Fibroblast of the conjunctiva (primary cell): ENCODE measurements around the gene NFXL1.

Source experiments
- DNase-seq: peaks from one replicate; pipeline ENCODE4 v3.0.0-alpha.2; 2010; ENCODE audit warnings: low read depth

NFXL1 gene

GRCh38 chr4:47831026-47831679, 83.2 kb downstream of the NFXL1 start:
- DNase-seq, result no peak

DNA sequence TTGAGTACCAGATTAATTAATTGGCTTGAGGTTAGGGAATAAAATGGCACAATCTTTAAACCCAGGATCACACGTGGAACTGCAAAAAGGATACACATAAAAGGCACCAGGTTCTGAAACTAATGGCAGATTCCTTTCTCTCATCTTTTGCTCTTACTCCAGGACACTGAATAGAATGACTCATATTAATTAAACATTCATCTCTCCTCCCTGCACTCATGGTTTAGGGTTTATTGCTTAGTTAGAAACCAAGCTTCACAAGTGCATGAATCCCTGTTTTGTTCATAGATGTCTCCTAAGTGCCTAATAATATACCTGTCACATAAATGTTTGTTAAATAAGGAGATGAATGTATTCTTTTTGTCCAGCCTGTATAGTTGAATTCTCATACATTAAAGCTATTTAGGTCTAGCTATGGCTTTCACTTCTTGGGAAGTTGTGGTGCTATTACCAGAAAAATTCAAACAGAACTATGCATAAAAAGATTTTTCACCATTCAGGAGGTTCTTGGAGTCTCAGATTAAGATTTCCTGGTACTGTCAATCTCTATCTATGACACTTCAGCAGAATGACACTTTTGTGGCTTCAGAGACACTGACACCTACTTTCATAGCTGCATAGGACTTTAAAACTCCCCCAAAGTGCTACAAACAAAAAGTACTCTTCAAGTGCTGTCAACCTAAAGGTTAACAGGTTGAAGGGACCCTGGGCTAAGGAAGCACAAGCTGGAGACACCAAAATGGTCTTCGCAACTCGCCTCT, 83.9 kb downstream of the NFXL1 start:
- no peak for DNase-seq

GRCh38 chr4:47829438-47829837, 84.9 kb downstream of the NFXL1 start:
- no peak for DNase-seq

- no peak for DNase-seq
Measured at GRCh38 chr4:47827343-47828047, 86.9 kb downstream of the NFXL1 start.

DNA sequence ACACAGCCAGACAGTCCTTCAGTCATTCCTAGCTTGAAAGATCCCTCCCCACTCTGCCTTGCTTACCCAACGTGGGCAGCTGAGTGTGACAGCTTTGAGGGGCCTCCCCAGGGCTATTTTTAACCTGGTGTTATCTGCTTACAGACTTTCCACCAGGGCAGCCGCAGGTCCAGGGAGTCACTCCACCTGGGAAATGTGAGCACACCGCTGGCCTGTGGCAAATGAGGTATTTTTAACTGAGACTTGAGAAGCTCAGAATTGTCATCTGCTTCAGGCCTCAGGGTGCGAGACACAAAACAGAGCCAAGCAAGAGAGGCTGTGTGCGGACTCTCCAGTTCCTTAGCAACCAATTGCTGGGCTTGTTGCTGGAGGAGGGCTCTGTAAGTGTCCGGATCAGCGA, 89.5 kb downstream of the NFXL1 start:
- DNase-seq, result no peak

DNA sequence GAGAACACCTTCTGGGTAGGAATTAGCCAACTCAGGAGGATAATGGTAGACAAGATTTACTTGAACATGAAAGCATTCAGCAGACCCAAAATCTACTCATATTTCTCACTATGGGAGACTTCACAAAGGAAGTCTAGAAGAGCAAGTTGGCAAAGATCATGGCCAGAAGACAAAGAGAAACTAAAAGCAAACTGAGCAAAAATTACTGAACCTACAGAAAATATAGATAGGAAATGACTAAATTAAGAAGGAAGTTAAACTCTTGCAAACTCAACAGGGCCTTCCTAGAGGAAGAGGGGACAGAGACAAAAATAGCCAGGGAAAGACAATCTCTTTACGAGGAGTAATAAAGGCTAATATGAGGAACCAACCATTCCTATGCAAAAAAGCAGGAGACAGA, 95.2 kb downstream of the NFXL1 start:
- no peak for DNase-seq

GRCh38 chr4:47817275-47817674, 97.1 kb downstream of the NFXL1 start:
- DNase-seq, result no peak

DNA sequence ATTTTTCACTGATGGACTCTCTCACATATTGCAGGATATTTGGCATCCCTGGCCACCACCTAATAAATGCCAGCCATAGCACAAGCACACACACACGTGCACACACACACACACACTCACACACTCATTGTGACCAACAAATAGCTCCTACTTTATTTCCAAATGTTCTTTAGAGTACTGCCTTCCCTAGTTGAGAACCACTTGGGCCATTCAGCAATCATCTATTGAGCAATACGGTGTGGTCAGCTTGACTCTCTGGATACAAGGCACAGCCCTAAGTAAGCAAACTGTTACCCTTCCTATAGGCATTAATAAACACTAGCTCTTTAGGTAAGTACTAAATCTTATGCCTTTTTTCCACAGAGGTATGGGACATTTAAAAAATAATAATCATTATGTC, 97.6 kb downstream of the NFXL1 start:
- no peak for DNase-seq

GRCh38 chr4:47814618-47815295, 99.6 kb downstream of the NFXL1 start:
- DNase-seq, result no peak

DNA sequence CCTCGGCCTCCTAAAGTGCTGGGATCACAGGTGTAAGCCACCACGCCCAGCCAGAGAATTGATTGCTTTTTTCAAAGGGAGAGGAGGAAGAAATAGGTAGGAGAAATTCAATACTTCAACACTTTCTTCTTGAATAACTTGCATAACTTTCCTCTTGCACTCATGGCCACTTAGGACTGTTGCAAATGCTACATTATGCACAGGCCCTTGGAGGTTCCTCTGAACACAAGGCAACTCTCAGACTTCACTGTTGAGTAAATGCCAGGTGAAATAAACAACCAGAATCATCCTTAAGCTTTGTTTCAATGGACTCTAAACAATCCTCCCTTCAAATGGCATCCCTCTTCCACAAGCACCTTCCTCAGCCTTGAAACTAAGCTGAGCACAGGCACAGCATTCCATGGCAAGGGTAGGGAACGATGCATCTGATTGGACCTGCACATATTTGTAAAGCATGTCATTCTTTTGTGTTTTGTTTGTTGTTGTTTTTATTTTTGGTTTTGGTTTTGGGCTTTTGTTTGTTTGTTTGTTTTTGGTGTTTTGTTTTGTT, 104.7 kb downstream of the NFXL1 start:
- no peak for DNase-seq

- DNase-seq, result no peak
Measured at GRCh38 chr4:47804598-47804997, 109.8 kb downstream of the NFXL1 start.

- no peak for DNase-seq
Measured at GRCh38 chr4:47801481-47802002, 112.8 kb downstream of the NFXL1 start.

GRCh38 chr4:47798165-47798564, 116.2 kb downstream of the NFXL1 start:
- DNase-seq, result no peak
